IMR-90 (cell line): ENCODE results near the gene RNF130. TPM values are rescaled to one million over a fixed set of nuclear protein-coding genes. Genes with fewer than 3 reads are reported as not detected.

ENCODE experiments used
- ATAC-seq: fragments of 200-7000 bp; cut with Tn5 transposase; 2 replicates; pipeline ENCODE4 v1.9.1; 2020; ENCODE audit warnings: low read depth, mild to moderate bottlenecking, moderate library complexity
- BruUV-seq: library from RNA; stranded (reverse); fragments of 400-500 nt; replicated peaks from 2 replicates; lab custom pipeline; 2021; lab: Mats Ljungman, UMichigan
- CTCF ChIA-PET: fragments of 300-600 bp; formaldehyde crosslinking; extraction: SDS; loops from one replicate; lab custom pipeline; 2021; ENCODE audit warnings: antibody characterized with exemption; lab: Yijun Ruan, JAX
- POLR2A ChIA-PET: fragments of 300-600 bp; sonication (Branson Sonifier 250); formaldehyde crosslinking; loops from one replicate; lab custom pipeline; 2022; ENCODE audit warnings: antibody characterized with exemption; ENCODE audit not compliant: unreplicated experiment; lab: Charles Lee
- DNase-seq: peaks from one replicate; pipeline ENCODE4 v3.0.0; 2013
- H2AFZ ChIP-seq: replicated peaks from 2 replicates; pipeline ENCODE3; 2013; ENCODE audit warnings: low read length, mild to moderate bottlenecking; ENCODE audit not compliant: poor library complexity
- H2AK5ac ChIP-seq: 2 replicates; pipeline ENCODE4 v1.6.1; 2013; ENCODE audit warnings: low read depth, low read length, inconsistent platforms
- H2AK9ac ChIP-seq: replicated peaks from 2 replicates; pipeline ENCODE3; 2013; ENCODE audit warnings: mild to moderate bottlenecking, low read depth, low read length, moderate library complexity; ENCODE audit not compliant: poor library complexity
- H2BK120ac ChIP-seq: 2 replicates; pipeline ENCODE4 v1.6.1; 2013; ENCODE audit warnings: low read depth, low read length, inconsistent platforms
- H2BK15ac ChIP-seq: 3 replicates; pipeline ENCODE4 v1.6.1; 2013; ENCODE audit warnings: low read depth, low read length, inconsistent platforms
- H2BK20ac ChIP-seq: 2 replicates; pipeline ENCODE4 v1.6.1; 2013; ENCODE audit warnings: low read depth, mild to moderate bottlenecking, inconsistent platforms, low read length, moderate library complexity
- H2BK5ac ChIP-seq: 2 replicates; pipeline ENCODE4 v1.6.1; 2013; ENCODE audit warnings: mild to moderate bottlenecking, low read depth, low read length, inconsistent platforms; ENCODE audit not compliant: poor library complexity, severe bottlenecking
- H3K14ac ChIP-seq: replicated peaks from 2 replicates; pipeline ENCODE4 v1.6.1; 2013; ENCODE audit warnings: low read depth, low read length, inconsistent platforms
- H3K18ac ChIP-seq: 2 replicates; pipeline ENCODE4 v1.6.1; 2013; ENCODE audit warnings: low read depth, low read length, control low read depth
- H3K23ac ChIP-seq: 2 replicates; pipeline ENCODE4 v1.6.1; 2013; ENCODE audit warnings: low read depth, low read length, inconsistent platforms
- H3K27ac ChIP-seq: 2 replicates; pipeline ENCODE4 v1.5.1; 2013; ENCODE audit warnings: mild to moderate bottlenecking, control low read depth, low read length; ENCODE audit not compliant: insufficient read depth
- H3K27me3 ChIP-seq: 2 replicates; pipeline ENCODE4 v1.6.1; 2013; ENCODE audit warnings: low read length; ENCODE audit not compliant: control insufficient read depth, insufficient read depth
- H3K36me3 ChIP-seq: 2 replicates; pipeline ENCODE4 v1.6.1; 2013; ENCODE audit warnings: low read length, mixed read lengths; ENCODE audit not compliant: control insufficient read depth, insufficient read depth
- H3K4ac ChIP-seq: 2 replicates; pipeline ENCODE4 v1.6.1; 2013; ENCODE audit warnings: low read depth, low read length, inconsistent platforms
- H3K4me1 ChIP-seq: 2 replicates; pipeline ENCODE4 v1.6.1; 2013; ENCODE audit warnings: low read length, mixed read lengths; ENCODE audit not compliant: control insufficient read depth, insufficient read depth
- H3K4me2 ChIP-seq: 2 replicates; pipeline ENCODE4 v1.6.1; 2013; ENCODE audit warnings: low read depth, mild to moderate bottlenecking, control low read depth, low read length, moderate library complexity
- H3K4me3 ChIP-seq: 2 replicates; pipeline ENCODE4 v1.5.1; 2013; ENCODE audit warnings: low read depth, mild to moderate bottlenecking, control low read depth, low read length, moderate library complexity; ENCODE audit not compliant: insufficient read depth
- H3K56ac ChIP-seq: 2 replicates; pipeline ENCODE4 v1.6.1; 2013; ENCODE audit warnings: low read length, inconsistent platforms; ENCODE audit not compliant: insufficient read depth; ENCODE audit errors: extremely low read depth
- H3K79me1 ChIP-seq, 2 experiments: 2 replicates each; pipeline ENCODE4 v1.6.1; 2013; ENCODE audit warnings: low read length in 2 of 2, inconsistent platforms in 1 of 2, low read depth in 1 of 2
- H3K9ac ChIP-seq: 2 replicates; pipeline ENCODE4 v1.6.1; 2013; ENCODE audit warnings: low read depth, low read length, control low read depth
- H3K9me1 ChIP-seq: 2 replicates; pipeline ENCODE4 v1.6.1; 2013; ENCODE audit warnings: low read length, inconsistent platforms; ENCODE audit not compliant: insufficient read depth
- H3K9me3 ChIP-seq: 2 replicates; pipeline ENCODE4 v1.6.1; 2013; ENCODE audit warnings: low read length; ENCODE audit not compliant: control insufficient read depth, insufficient read depth
- H4K20me1 ChIP-seq: 2 replicates; pipeline ENCODE4 v1.6.1; 2013; ENCODE audit warnings: low read length, inconsistent platforms; ENCODE audit not compliant: insufficient read depth
- H4K5ac ChIP-seq: 2 replicates; pipeline ENCODE4 v1.6.1; 2013; ENCODE audit warnings: mild to moderate bottlenecking, low read depth, low read length, control low read depth
- H4K8ac ChIP-seq, 2 experiments: 2 replicates each; pipeline ENCODE4 v1.6.1; 2013; ENCODE audit warnings: low read depth in 2 of 2, low read length in 2 of 2, control low read depth in 1 of 2, inconsistent platforms in 1 of 2
- H4K91ac ChIP-seq: 2 replicates; pipeline ENCODE4 v1.6.1; 2013; ENCODE audit warnings: low read depth, low read length, inconsistent platforms; ENCODE audit not compliant: insufficient read depth
- CHD1 ChIP-seq: IDR thresholded peaks from 2 replicates; pipeline ENCODE4 v1.6.1; 2012; ENCODE audit warnings: low read depth, low read length, improper control_type of control experiment
- MAFK ChIP-seq: IDR thresholded peaks from 2 replicates; pipeline ENCODE4 v1.6.1; 2012; ENCODE audit warnings: low read depth, low read length, improper control_type of control experiment
- MXI1 ChIP-seq: IDR thresholded peaks from 2 replicates; pipeline ENCODE4 v1.6.1; 2012; ENCODE audit warnings: low read depth, mild to moderate bottlenecking, low read length, moderate library complexity, borderline replicate concordance
- RAD21 ChIP-seq: IDR thresholded peaks from 2 replicates; pipeline ENCODE4 v1.6.1; 2012; ENCODE audit warnings: low read length, improper control_type of control experiment
- RFX5 ChIP-seq: IDR thresholded peaks from 2 replicates; pipeline ENCODE4 v1.8.0; 2012; ENCODE audit warnings: low read depth, mild to moderate bottlenecking, low read length, moderate library complexity
- WGBS, 2 experiments: methylation state at CpG; one replicate each; pipeline versions ENCODE4 v1.1.5 to v1.1.7; 2013; ENCODE audit warnings: missing lambda C conversion rate in 2 of 2; ENCODE audit not compliant: insufficient read length in 1 of 2; ENCODE audit errors: extremely low coverage in 2 of 2; 5-methylcytosine and 5-hydroxymethylcytosine counted together
- dilution Hi-C: fragments of 300-500 bp; cut with HindIII; formaldehyde crosslinking; loops from one replicate; pipeline ENCODE4 v1.14.3; 2018; ENCODE audit warnings: low sequenced_read_pairs; ENCODE audit not compliant: unreplicated experiment
- in situ Hi-C: fragments of 300-500 bp; cut with MboI; formaldehyde crosslinking; loops from 3 replicates; pipeline ENCODE4 v1.14.3; 2019; ENCODE audit warnings: low sequenced_read_pairs, inconsistent platforms, mixed read lengths
- intact Hi-C: fragments of 100-400 bp; cut with micrococcal nuclease; formaldehyde crosslinking; loops from 2 replicates; pipeline ENCODE4 v1.10.0; 2022
- polyA plus RNA-seq, 3 experiments: library from polyadenylated mRNA; depleted of rRNA; stranded (reverse); fragments of >200 nt; gene quantifications; 2 replicates each; pipeline ENCODE4 v1.2.3, GENCODE V29; 2012; ENCODE audit warnings: low replicate concordance in 1 of 3
- total RNA-seq: library from RNA; depleted of rRNA; stranded (reverse); fragments of >200 nt; gene quantifications from 2 replicates; pipeline ENCODE4 v1.2.3, GENCODE V29; 2012

Gene RNF130
- total and polyA plus RNA-seq, 2 of the 4 experiments (the other 2 are of a cell fraction) = 12.9 to 21.7 TPM

- no peak overlapping the region for H3K23ac ChIP-seq
- no peak overlapping the region for H4K5ac ChIP-seq
- POLR2A ChIA-PET = no interaction called here
- H2BK20ac ChIP-seq = no peak overlapping the region
- H2BK15ac ChIP-seq = no peak overlapping the region
- H3K14ac ChIP-seq = no peak overlapping the region
- H3K56ac ChIP-seq = no peak overlapping the region
- H3K9me1 ChIP-seq = no peaks in the 10 kb centered on the region
- H3K9ac ChIP-seq = no peak overlapping the region
- CTCF ChIA-PET = no interaction called here
- no CpG with 5 or more reads among the region's 4 CpGs for WGBS, 2 experiments
- H2AFZ ChIP-seq = no peak overlapping the region
- dilution Hi-C loops (no loop called here), intact Hi-C loops (no loop called here), in situ Hi-C loops (no loop called here)
- H4K8ac ChIP-seq = no peak overlapping the region
- TF ChIP-seq RFX5 (no peak), MAFK (no peak), RAD21 (no peak), CHD1 (no peak), MXI1 (no peak)
- no peaks in the 10 kb centered on the region for H3K9me3 ChIP-seq
- no peaks in the 10 kb centered on the region for H4K20me1 ChIP-seq
- BruUV-seq = no TSS peak
- H3K4me1 ChIP-seq = no peaks in the 10 kb centered on the region
- no peak overlapping the region for H3K4me2 ChIP-seq
- H3K79me1 ChIP-seq = no peaks in the 10 kb centered on the region
- no peak for ATAC-seq
- H2AK5ac ChIP-seq = no peak overlapping the region
- no peak overlapping the region for H2AK9ac ChIP-seq
- peaks cover 3% of the 10 kb centered on the region; the same call in 1 of the 2 replicates for H3K27me3 ChIP-seq
- H3K18ac ChIP-seq = no peak overlapping the region
- no peaks in the 10 kb centered on the region for H3K36me3 ChIP-seq
- H4K91ac ChIP-seq = no peak overlapping the region
- no peak overlapping the region for H3K4ac ChIP-seq
- no peak overlapping the region for H2BK120ac ChIP-seq
- no peak for DNase-seq
- no peak overlapping the region for H3K27ac ChIP-seq
- no peak overlapping the region for H3K4me3 ChIP-seq
- no peak overlapping the region for H2BK5ac ChIP-seq
These were observed 151.4 kb downstream of the RNF130 start for GRCh38 chr5:179920175-179920574.
